Breast epithelium (tissue), 3 donors: ENCODE data around the gene TCOF1.

Source experiments
- POLR2A ChIP-seq: fragments of 450-650 bp; IDR thresholded peaks from one replicate; pipeline ENCODE4 v1.6.1; 2016; ENCODE audit warnings: antibody characterized with exemption, mild to moderate bottlenecking, moderate library complexity
- POLR2AphosphoS5 ChIP-seq, 3 donors: sonication (generic); formaldehyde crosslinking; IDR thresholded peaks; one replicate each; pipeline ENCODE4 v1.6.1; 2017; ENCODE audit warnings: antibody characterized with exemption in 3 of 3
- TF ChIP-seq, protein P1 (sequence below), 3 donors: fragments of 450-650 bp; IDR thresholded peaks; one replicate each; pipeline ENCODE4 v1.5.1; 2016 to 2017; ENCODE audit warnings: antibody characterized with exemption in 3 of 3, mild to moderate bottlenecking in 3 of 3, moderate library complexity in 3 of 3

DNA sequence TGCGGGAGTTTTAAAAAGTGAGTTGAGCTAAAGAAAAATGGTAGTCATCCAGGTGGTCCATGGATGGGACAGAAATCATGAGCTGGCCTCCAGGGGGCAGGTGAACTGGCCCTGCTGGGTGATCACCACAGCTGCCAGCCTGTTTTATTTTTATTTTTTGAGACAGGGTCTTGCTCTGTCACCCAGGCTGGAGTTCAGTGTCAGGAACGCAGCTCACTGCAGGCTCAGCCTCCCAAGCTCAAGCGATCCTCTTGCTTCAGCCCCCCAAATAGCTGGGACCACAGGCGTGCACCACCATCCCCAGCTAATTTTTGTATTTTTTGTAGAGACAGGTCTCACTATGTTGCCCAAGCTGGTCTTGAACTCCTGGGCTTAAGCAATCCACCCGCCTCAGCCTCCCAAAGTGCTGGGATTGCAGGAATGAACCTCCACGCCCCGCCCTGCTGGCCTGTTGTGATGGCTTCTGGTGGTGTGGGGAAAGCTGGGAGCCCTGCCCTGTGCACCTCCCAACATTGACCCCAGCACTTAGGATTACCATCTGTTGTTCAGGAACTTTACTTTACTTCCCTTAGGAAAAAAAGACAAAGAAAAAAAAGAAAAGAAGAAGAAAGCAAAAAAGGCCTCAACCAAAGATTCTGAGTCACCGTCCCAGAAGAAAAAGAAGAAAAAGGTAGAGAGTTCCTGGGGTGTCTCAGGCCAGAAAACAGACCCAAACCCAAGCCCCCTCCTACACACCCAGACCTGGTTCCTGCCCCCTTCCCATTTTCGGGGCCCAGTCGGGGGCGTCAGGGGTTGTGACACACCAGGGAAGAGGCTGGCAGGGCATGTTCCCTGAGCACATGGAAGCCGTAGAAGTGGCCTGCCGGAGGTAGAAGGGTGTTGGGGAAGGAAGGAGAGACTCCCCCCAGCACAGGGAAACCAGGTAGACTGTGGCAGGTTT lies 40.6 kb downstream of the TCOF1 start:
- TF ChIP-seq, protein P1, sequence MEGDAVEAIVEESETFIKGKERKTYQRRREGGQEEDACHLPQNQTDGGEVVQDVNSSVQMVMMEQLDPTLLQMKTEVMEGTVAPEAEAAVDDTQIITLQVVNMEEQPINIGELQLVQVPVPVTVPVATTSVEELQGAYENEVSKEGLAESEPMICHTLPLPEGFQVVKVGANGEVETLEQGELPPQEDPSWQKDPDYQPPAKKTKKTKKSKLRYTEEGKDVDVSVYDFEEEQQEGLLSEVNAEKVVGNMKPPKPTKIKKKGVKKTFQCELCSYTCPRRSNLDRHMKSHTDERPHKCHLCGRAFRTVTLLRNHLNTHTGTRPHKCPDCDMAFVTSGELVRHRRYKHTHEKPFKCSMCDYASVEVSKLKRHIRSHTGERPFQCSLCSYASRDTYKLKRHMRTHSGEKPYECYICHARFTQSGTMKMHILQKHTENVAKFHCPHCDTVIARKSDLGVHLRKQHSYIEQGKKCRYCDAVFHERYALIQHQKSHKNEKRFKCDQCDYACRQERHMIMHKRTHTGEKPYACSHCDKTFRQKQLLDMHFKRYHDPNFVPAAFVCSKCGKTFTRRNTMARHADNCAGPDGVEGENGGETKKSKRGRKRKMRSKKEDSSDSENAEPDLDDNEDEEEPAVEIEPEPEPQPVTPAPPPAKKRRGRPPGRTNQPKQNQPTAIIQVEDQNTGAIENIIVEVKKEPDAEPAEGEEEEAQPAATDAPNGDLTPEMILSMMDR (IDR thresholded peaks at IDR 0.05): no peak
- TF ChIP-seq POLR2A: no peak
- no peak for TF ChIP-seq POLR2AphosphoS5 (IDR thresholded peaks at IDR 0.05)
